Measurements from ENCODE around the gene OSR1.

The OSR1 gene

GRCh38 chr2:19329445-19329844 lies 29.0 kb downstream of the OSR1 start:
- Histone ChIP-seq H3K27me3 (no peaks in the 10 kb centered on the region), H3K4me1 (ENCODE audit: control insufficient read depth in 1 of 2, insufficient read depth in 1 of 2, low read depth in 1 of 2, low read length in 1 of 2) (no peaks in the 10 kb centered on the region), H3K27ac (no peak overlapping the region), H3K4me3 (ENCODE audit: low read depth in 1 of 2, low read length in 1 of 2) (no peak overlapping the region), H3K9me3 (no peaks in the 10 kb centered on the region), H3K36me3 (no peaks in the 10 kb centered on the region)
- no peak for TF ChIP-seq CTCF (IDR thresholded peaks at IDR 0.05)

GRCh38 chr2:19327496-19327895 lies 30.9 kb downstream of the OSR1 start:
- Histone ChIP-seq H3K9me3 (no peaks in the 10 kb centered on the region), H3K27ac (no peak overlapping the region), H3K27me3 (no peaks in the 10 kb centered on the region), H3K36me3 (no peaks in the 10 kb centered on the region), H3K4me1 (ENCODE audit: control insufficient read depth in 1 of 2, insufficient read depth in 1 of 2, low read depth in 1 of 2, low read length in 1 of 2) (no peaks in the 10 kb centered on the region), H3K4me3 (ENCODE audit: low read depth in 1 of 2, low read length in 1 of 2) (no peak overlapping the region)
- no peak for TF ChIP-seq CTCF (IDR thresholded peaks at IDR 0.05)

GRCh38 chr2:19321946-19322345 lies 36.5 kb downstream of the OSR1 start:
- TF ChIP-seq CTCF (IDR thresholded peaks at IDR 0.05): no peak
- H3K27ac ChIP-seq: no peak overlapping the region

GRCh38 chr2:19320813-19321212 lies 37.6 kb downstream of the OSR1 start:
- H3K27ac ChIP-seq: no peak overlapping the region
- no peaks in the 10 kb centered on the region for H3K36me3 ChIP-seq
- no peaks in the 10 kb centered on the region for H3K4me1 ChIP-seq (ENCODE audit: control insufficient read depth in 1 of 2, insufficient read depth in 1 of 2, low read depth in 1 of 2, low read length in 1 of 2)
- TF ChIP-seq CTCF (IDR thresholded peaks at IDR 0.05): no peak
- no peaks in the 10 kb centered on the region for H3K27me3 ChIP-seq
- no peaks in the 10 kb centered on the region for H3K9me3 ChIP-seq
- H3K4me3 ChIP-seq (ENCODE audit: low read depth in 1 of 2, low read length in 1 of 2): no peak overlapping the region

More at GRCh38 chr2:19321946-19322345, 36.5 kb downstream of the OSR1 start:
- Histone ChIP-seq H3K4me1 (ENCODE audit: control insufficient read depth in 1 of 2, insufficient read depth in 1 of 2, low read depth in 1 of 2, low read length in 1 of 2) (no peaks in the 10 kb centered on the region), H3K36me3 (no peaks in the 10 kb centered on the region), H3K9me3 (no peaks in the 10 kb centered on the region), H3K4me3 (ENCODE audit: low read depth in 1 of 2, low read length in 1 of 2) (no peak overlapping the region), H3K27me3 (no peaks in the 10 kb centered on the region)

GRCh38 chr2:19319698-19320097 lies 38.7 kb downstream of the OSR1 start:
- no peaks in the 10 kb centered on the region for H3K36me3 ChIP-seq
- TF ChIP-seq CTCF (IDR thresholded peaks at IDR 0.05): no peak
- H3K4me3 ChIP-seq (ENCODE audit: low read depth in 1 of 2, low read length in 1 of 2): no peak overlapping the region
- no peaks in the 10 kb centered on the region for H3K9me3 ChIP-seq
- no peaks in the 10 kb centered on the region for H3K27me3 ChIP-seq
- H3K4me1 ChIP-seq (ENCODE audit: control insufficient read depth in 1 of 2, insufficient read depth in 1 of 2, low read depth in 1 of 2, low read length in 1 of 2): no peaks in the 10 kb centered on the region
- no peak overlapping the region for H3K27ac ChIP-seq

GRCh38 chr2:19319064-19319463 lies 39.4 kb downstream of the OSR1 start:
- Histone ChIP-seq H3K4me1 (ENCODE audit: control insufficient read depth in 1 of 2, insufficient read depth in 1 of 2, low read depth in 1 of 2, low read length in 1 of 2) (no peaks in the 10 kb centered on the region), H3K4me3 (ENCODE audit: low read depth in 1 of 2, low read length in 1 of 2) (no peak overlapping the region), H3K27ac (no peak overlapping the region), H3K9me3 (no peaks in the 10 kb centered on the region), H3K36me3 (no peaks in the 10 kb centered on the region), H3K27me3 (no peaks in the 10 kb centered on the region)
- no peak for TF ChIP-seq CTCF (IDR thresholded peaks at IDR 0.05)
